ENCODE data around the gene ABT1.

The ABT1 gene

DNA sequence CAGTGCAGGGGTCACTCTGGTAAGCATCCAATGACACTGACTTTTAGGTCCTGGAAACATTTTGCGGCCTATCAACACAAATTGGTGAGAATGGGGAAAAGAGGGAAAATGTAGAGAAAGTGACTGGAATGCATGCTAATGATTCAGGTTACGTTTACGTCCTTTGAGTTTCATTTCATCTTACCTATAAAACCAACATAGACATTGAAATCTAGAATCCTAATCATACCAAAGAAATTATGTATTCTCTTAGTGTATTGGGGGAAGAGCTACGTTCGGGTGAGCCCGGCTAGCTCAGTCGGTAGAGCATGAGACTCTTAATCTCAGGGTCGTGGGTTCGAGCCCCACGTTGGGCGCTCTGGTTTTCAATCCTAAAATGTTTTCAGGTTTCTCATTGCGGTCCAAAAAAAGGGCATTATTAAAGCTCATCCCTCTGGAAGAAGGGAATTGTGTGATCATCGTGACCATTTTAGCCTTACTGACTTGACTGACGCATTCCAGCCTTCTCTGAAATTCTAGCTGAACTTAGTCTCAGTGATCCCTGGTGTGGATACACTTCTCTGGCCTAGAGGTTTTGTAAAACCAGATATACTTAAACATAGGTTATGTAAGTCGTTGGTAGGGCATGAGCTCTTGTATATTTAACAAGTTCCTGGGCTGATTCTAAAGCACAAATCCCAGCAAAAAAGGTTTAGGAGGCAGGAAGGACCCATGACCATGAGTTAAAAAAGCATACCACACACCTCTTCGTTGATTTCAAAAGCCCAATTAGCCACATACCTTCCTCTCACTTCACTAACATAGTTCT lies 40.3 kb upstream of the ABT1 start:
- no peaks in the 10 kb centered on the region for H3K9me2 ChIP-seq (replicated peaks; ENCODE audit: control insufficient read depth, low read length)
- H4K20me1 ChIP-seq (ENCODE audit: control insufficient read depth, insufficient read depth, low read depth, low read length), result no peaks in the 10 kb centered on the region
- H3K9me3 ChIP-seq (ENCODE audit: control insufficient read depth, insufficient read depth, low read length), result no peaks in the 10 kb centered on the region
- no peaks in the 10 kb centered on the region for H3K36me3 ChIP-seq (ENCODE audit: control insufficient read depth, low read length)
- no peaks in the 10 kb centered on the region for H3K27me3 ChIP-seq (ENCODE audit: control insufficient read depth, low read length)
- H3K4me2 ChIP-seq (ENCODE audit: low read length), result peak overlapping the region; percentile 25; the same call in 1 of the 2 replicates
- peaks cover 23% of the 10 kb centered on the region for H3F3A ChIP-seq (ENCODE audit: control insufficient read depth, insufficient read depth)
- H3K79me2 ChIP-seq (ENCODE audit: control insufficient read depth, low read length), result no peaks in the 10 kb centered on the region
- no peak overlapping the region for H3K27ac ChIP-seq (ENCODE audit: low read depth, low read length)
- peaks cover 31% of the 10 kb centered on the region for H3K4me1 ChIP-seq (ENCODE audit: control insufficient read depth, low read length)
- TF ChIP-seq EZH2phosphoT487 (IDR thresholded peaks at IDR 0.05; ENCODE audit: borderline replicate concordance, low read length) (no peak), CTCF (IDR thresholded peaks at IDR 0.05; ENCODE audit: low read depth, low read length, poor library complexity, severe bottlenecking) (no peak)
- H3K4me3 ChIP-seq (ENCODE audit: low read length), result no peak overlapping the region

DNA sequence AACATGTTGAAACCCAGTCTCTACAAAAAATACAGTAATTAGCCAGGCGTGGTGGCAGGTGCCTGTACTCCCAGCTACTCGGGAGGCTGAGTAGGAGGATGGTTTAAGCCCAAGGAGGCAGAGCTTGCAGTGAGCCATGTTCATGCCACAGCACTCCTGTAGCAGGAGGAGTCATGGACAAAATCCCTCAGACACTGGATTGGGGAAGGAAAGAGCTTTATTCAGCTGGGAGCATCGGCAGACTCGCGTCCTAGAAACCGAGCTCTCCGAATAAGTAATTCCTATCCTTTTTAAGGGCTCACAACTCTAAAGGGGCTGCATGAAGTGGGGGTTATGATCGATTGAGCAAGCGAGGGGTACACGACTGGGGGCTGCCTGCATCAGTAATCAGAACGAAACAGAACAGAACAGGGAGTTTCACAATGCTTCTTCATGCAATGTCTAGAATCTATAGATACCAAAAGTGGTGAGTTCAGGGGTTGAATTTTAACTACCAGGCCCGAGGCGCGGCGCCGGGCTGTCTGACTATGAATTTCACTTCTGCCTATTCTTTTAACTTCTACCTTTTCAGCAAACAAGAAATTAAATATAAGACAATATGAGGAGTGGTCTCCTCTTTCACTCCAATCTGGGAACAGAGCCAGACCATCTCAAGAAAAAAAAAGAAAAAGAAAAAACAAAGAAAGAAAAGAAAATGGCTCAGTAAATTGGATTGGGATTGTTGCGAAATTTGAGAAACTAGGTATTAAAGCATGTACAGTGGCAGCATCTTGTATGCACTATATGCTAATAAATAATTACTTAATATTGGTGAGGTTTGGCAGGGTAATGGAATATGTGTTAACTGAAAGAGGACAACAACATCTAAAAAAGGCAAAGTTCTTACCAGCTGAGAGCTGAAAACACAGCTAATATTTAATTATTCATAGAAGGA lies 35.0 kb upstream of the ABT1 start:
- Histone ChIP-seq H3K4me3 (ENCODE audit: low read length) (no peak overlapping the region), H3K9me3 (ENCODE audit: control insufficient read depth, insufficient read depth, low read length) (no peaks in the 10 kb centered on the region), H3K27me3 (ENCODE audit: control insufficient read depth, low read length) (no peaks in the 10 kb centered on the region), H3K36me3 (ENCODE audit: control insufficient read depth, low read length) (no peaks in the 10 kb centered on the region), H3F3A (ENCODE audit: control insufficient read depth, insufficient read depth) (0 out of 2 replicates have a peak, but pooled peaks cover under 1% of the 10 kb centered on the region), H3K4me2 (ENCODE audit: low read length) (no peak overlapping the region), H3K27ac (ENCODE audit: low read depth, low read length) (no peak overlapping the region), H3K9me2 (replicated peaks; ENCODE audit: control insufficient read depth, low read length) (no peaks in the 10 kb centered on the region), H4K20me1 (ENCODE audit: control insufficient read depth, insufficient read depth, low read depth, low read length) (no peaks in the 10 kb centered on the region), H3K79me2 (ENCODE audit: control insufficient read depth, low read length) (no peaks in the 10 kb centered on the region), H3K4me1 (ENCODE audit: control insufficient read depth, low read length) (peaks cover 6% of the 10 kb centered on the region; the same call in 1 of the 2 replicates)
- TF ChIP-seq EZH2phosphoT487 (IDR thresholded peaks at IDR 0.05; ENCODE audit: borderline replicate concordance, low read length), result no peak
- no peak for TF ChIP-seq CTCF (IDR thresholded peaks at IDR 0.05; ENCODE audit: low read depth, low read length, poor library complexity, severe bottlenecking)

- Histone ChIP-seq H3K36me3 (ENCODE audit: control insufficient read depth, low read length) (no peaks in the 10 kb centered on the region), H3K4me3 (ENCODE audit: low read length) (no peak overlapping the region), H3F3A (ENCODE audit: control insufficient read depth, insufficient read depth) (0 out of 2 replicates have a peak, but pooled peaks cover 4% of the 10 kb centered on the region), H3K4me2 (ENCODE audit: low read length) (peak overlapping the region; percentile 31), H3K27me3 (ENCODE audit: control insufficient read depth, low read length) (no peaks in the 10 kb centered on the region), H3K27ac (ENCODE audit: low read depth, low read length) (no peak overlapping the region), H3K9me2 (replicated peaks; ENCODE audit: control insufficient read depth, low read length) (no peaks in the 10 kb centered on the region), H3K79me2 (ENCODE audit: control insufficient read depth, low read length) (no peaks in the 10 kb centered on the region), H4K20me1 (ENCODE audit: control insufficient read depth, insufficient read depth, low read depth, low read length) (no peaks in the 10 kb centered on the region), H3K9me3 (ENCODE audit: control insufficient read depth, insufficient read depth, low read length) (no peaks in the 10 kb centered on the region), H3K4me1 (ENCODE audit: control insufficient read depth, low read length) (peaks cover 6% of the 10 kb centered on the region; the same call in 1 of the 2 replicates)
- TF ChIP-seq CTCF (IDR thresholded peaks at IDR 0.05; ENCODE audit: low read depth, low read length, poor library complexity, severe bottlenecking) (no peak), EZH2phosphoT487 (IDR thresholded peaks at IDR 0.05; ENCODE audit: borderline replicate concordance, low read length) (no peak)
Observed at GRCh38 chr6:26563488-26563887, 33.3 kb upstream of the ABT1 start.

All from DOHH2 (cell line).